ENCODE results near the gene C10orf120. TPM values are rescaled to one million over a fixed set of nuclear protein-coding genes. Genes with fewer than 3 reads are reported as not detected.

C10orf120 gene
- total and polyA plus RNA-seq, 9 of the 15 experiments (the other 6 are each of a cell fraction or from before 2014, with no cell fraction given): not detected

- H3K4me3 ChIP-seq: no peak overlapping the region
- no peak overlapping the region for H3K9ac ChIP-seq (ENCODE audit: insufficient read depth in 1 of 2, low read depth in 2 of 2, low read length in 2 of 2)
- WGBS (ENCODE audit: insufficient coverage, low coverage, missing lambda C conversion rate): 0% methylated on average over 3 of the region's 4 CpGs
- no peak overlapping the region for H2AFZ ChIP-seq (ENCODE audit: low read depth, low read length)
- no peaks in the 10 kb centered on the region for H3K9me3 ChIP-seq (replicated peaks; ENCODE audit: control insufficient read depth, insufficient read depth, low read depth, low read length)
- ATAC-seq (no peak), FAIRE-seq (no peak), DNase-seq (ENCODE audit: extremely low read depth in 1 of 4, low spot score in 3 of 4) (peak in 1 of 4 experiments; percentile 9)
- H3K27ac ChIP-seq (ENCODE audit: extremely low read depth, low read depth, low read length): no peak overlapping the region
- BruUV-seq (replicated peaks): no TSS peak
- H4K20me1 ChIP-seq (replicated peaks; ENCODE audit: control insufficient read depth, insufficient read depth, low read length): no peaks in the 10 kb centered on the region
- H3K79me2 ChIP-seq (ENCODE audit: control insufficient read depth, insufficient read depth, low read length): no peaks in the 10 kb centered on the region
- ChIA-PET CTCF (ENCODE audit: low intra/inter-chr PET ratio) (no interaction called here), POLR2A (no interaction called here)
- no peak overlapping the region for H3K4me2 ChIP-seq (ENCODE audit: insufficient read depth, low read length)
- intact Hi-C loops (cut with micrococcal nuclease): no loop called here
- H3K9me1 ChIP-seq (ENCODE audit: control insufficient read depth, insufficient read depth, low read length): no peaks in the 10 kb centered on the region
- peaks cover 0 to 5% of the 10 kb centered on the region in 2 experiments; a peak in 1 of 5 replicates for H3K27me3 ChIP-seq (ENCODE audit: control insufficient read depth in 2 of 2, insufficient read depth in 2 of 2, low read length in 2 of 2)
- H3K4me1 ChIP-seq (replicated peaks in 1 of 2; ENCODE audit: control insufficient read depth in 2 of 2, insufficient read depth in 2 of 2, low read length in 2 of 2): no peaks in the 10 kb centered on the region
- H3K36me3 ChIP-seq (ENCODE audit: control insufficient read depth, insufficient read depth, low read length): no peaks in the 10 kb centered on the region
- in situ Hi-C loops (cut with MboI): no loop called here
- TF ChIP-seq ZFP30 (CRISPR knock-in tag; IDR thresholded peaks at IDR 0.05; ENCODE audit: borderline replicate concordance) (no peak), SIN3B (IDR thresholded peaks at IDR 0.05; ENCODE audit: low read depth) (no peak), RERE (CRISPR knock-in tag; IDR thresholded peaks at IDR 0.05; ENCODE audit: borderline replicate concordance) (no peak), SMAD3 (CRISPR knock-in tag; conservative IDR thresholded peaks at IDR 0.05) (no peak), ZNF740 (CRISPR knock-in tag; IDR thresholded peaks at IDR 0.05) (no peak), ZNF740 (tag; IDR thresholded peaks at IDR 0.05) (no peak), EZH2 (IDR thresholded peaks at IDR 0.05; ENCODE audit: borderline replicate concordance, low read depth, low read length) (no peak), ZBED1 (IDR thresholded peaks at IDR 0.05) (no peak), SNIP1 (IDR thresholded peaks at IDR 0.05; ENCODE audit: low read depth) (no peak), ZBTB26 (CRISPR knock-in tag; IDR thresholded peaks at IDR 0.05) (no peak), SMARCC2 (IDR thresholded peaks at IDR 0.05; ENCODE audit: low read depth) (no peak), ZBTB1 (CRISPR knock-in tag; IDR thresholded peaks at IDR 0.05; ENCODE audit: borderline replicate concordance, low read depth) (no peak), ZNF253 (CRISPR knock-in tag; conservative IDR thresholded peaks at IDR 0.05) (no peak), RNF219 (CRISPR knock-in tag; IDR thresholded peaks at IDR 0.05) (no peak)
Measured at GRCh38 chr10:122665946-122666345, 33.7 kb downstream of the C10orf120 start.
